Suprapubic skin (tissue), 4 donors: ENCODE results near the gene LEP. TPM values are rescaled to one million over a fixed set of nuclear protein-coding genes. Genes with fewer than 3 reads are reported as not detected.
A peak's percentile ranks its signal among the peaks of the same experiment; 100 is the strongest.

ENCODE experiments used
- DNase-seq, 2 donors: peaks; one replicate each; pipeline ENCODE4 v3.0.0-alpha.2; 2019; ENCODE audit warnings: low spot score in 2 of 2
- H3K27ac ChIP-seq: fragments of 200-600 bp; sonication (generic); one replicate; pipeline ENCODE4 v1.5.1; 2019
- H3K27me3 ChIP-seq: fragments of 200-600 bp; sonication (generic); one replicate; pipeline ENCODE4 v1.5.1; 2019
- H3K36me3 ChIP-seq: fragments of 200-600 bp; sonication (generic); one replicate; pipeline ENCODE4 v1.5.1; 2019
- H3K4me1 ChIP-seq: fragments of 200-600 bp; sonication (generic); one replicate; pipeline ENCODE4 v1.5.1; 2019
- H3K4me3 ChIP-seq: fragments of 200-600 bp; sonication (generic); one replicate; pipeline ENCODE4 v1.5.1; 2019; ENCODE audit warnings: mild to moderate bottlenecking
- H3K9me3 ChIP-seq: fragments of 200-600 bp; sonication (generic); one replicate; pipeline ENCODE4 v1.5.1; 2019
- EP300 ChIP-seq: sonication (generic); formaldehyde crosslinking; IDR thresholded peaks from one replicate; pipeline ENCODE4 v1.6.1; 2017; ENCODE audit warnings: antibody characterized with exemption
- POLR2A ChIP-seq, 2 donors: fragments of 450-650 bp; IDR thresholded peaks; one replicate each; pipeline ENCODE4 v1.6.1; 2017; ENCODE audit warnings: antibody characterized with exemption in 2 of 2, mild to moderate bottlenecking in 2 of 2, moderate library complexity in 2 of 2
- POLR2AphosphoS5 ChIP-seq, 3 donors: sonication (generic); formaldehyde crosslinking; IDR thresholded peaks; one replicate each; pipeline ENCODE4 v1.6.1; 2017; ENCODE audit warnings: antibody characterized with exemption in 3 of 3
- WGBS: methylation state at CpG from one replicate; pipeline ENCODE4 v1.1.5; 2018; 5-methylcytosine and 5-hydroxymethylcytosine counted together
- total RNA-seq, 4 donors: library from RNA; depleted of rRNA; stranded (reverse); fragments of >200 nt; gene quantifications; one replicate each; pipeline ENCODE4 v1.1.0, GENCODE V29; 2016
- TF ChIP-seq, protein P1 (sequence below), 2 donors: fragments of 200-600 bp in 1 of 2; fragments of 450-650 bp in 1 of 2; sonication (generic) in 1 of 2; IDR thresholded peaks; one replicate each; pipeline ENCODE4 v1.5.1; 2016 to 2019; ENCODE audit warnings: antibody characterized with exemption in 2 of 2, mild to moderate bottlenecking in 1 of 2, moderate library complexity in 1 of 2

The LEP gene
- total RNA-seq, 4 donors from 2014 or later: 0.76 to 11.8 (median 4.8) TPM

DNA sequence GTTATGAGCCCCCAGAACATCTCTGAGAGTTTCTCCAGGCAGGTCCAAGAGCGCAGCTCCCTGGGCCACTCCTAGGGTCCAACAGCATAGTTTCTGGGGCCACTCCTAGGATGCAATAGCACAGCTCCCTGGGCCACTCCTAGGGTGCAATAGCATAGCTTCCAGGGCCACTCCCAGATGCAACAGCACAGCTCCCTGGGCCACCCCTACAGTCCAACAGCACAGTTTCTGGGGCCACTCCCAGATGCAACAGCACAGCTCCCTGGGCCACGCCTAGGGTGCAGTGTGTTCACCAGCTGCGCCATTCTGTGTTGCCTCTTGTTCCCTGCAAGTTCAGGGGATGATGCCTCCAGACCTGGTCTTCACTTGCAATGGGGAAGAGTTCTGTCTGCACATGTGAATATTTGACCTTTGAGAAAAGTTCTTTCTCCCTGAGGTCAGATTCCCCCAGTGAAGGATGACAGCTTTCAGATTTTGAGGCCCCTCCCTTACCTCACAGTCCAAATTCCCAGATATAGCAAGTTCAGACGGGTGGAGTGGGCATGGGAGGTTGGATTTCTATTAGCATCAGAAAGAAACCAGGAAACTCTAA lies 43.0 kb upstream of the LEP start:
- 49% methylated on average over 3 of the region's 4 CpGs for WGBS
- peaks cover 8% of the 10 kb centered on the region for H3K4me1 ChIP-seq
- H3K9me3 ChIP-seq: peaks cover 13% of the 10 kb centered on the region
- DNase-seq: no peak
- H3K36me3 ChIP-seq: no peaks in the 10 kb centered on the region
- H3K4me3 ChIP-seq: no peak overlapping the region
- peaks cover 40% of the 10 kb centered on the region for H3K27me3 ChIP-seq
- TF ChIP-seq, protein P1, sequence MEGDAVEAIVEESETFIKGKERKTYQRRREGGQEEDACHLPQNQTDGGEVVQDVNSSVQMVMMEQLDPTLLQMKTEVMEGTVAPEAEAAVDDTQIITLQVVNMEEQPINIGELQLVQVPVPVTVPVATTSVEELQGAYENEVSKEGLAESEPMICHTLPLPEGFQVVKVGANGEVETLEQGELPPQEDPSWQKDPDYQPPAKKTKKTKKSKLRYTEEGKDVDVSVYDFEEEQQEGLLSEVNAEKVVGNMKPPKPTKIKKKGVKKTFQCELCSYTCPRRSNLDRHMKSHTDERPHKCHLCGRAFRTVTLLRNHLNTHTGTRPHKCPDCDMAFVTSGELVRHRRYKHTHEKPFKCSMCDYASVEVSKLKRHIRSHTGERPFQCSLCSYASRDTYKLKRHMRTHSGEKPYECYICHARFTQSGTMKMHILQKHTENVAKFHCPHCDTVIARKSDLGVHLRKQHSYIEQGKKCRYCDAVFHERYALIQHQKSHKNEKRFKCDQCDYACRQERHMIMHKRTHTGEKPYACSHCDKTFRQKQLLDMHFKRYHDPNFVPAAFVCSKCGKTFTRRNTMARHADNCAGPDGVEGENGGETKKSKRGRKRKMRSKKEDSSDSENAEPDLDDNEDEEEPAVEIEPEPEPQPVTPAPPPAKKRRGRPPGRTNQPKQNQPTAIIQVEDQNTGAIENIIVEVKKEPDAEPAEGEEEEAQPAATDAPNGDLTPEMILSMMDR (IDR thresholded peaks at IDR 0.05): no peak
- TF ChIP-seq EP300: no peak
- no peak for TF ChIP-seq POLR2A (IDR thresholded peaks at IDR 0.05)
- TF ChIP-seq POLR2AphosphoS5 (IDR thresholded peaks at IDR 0.05): no peak
- no peak overlapping the region for H3K27ac ChIP-seq

- Histone ChIP-seq H3K4me3 (no peak overlapping the region), H3K4me1 (peaks cover 8% of the 10 kb centered on the region), H3K27me3 (peaks cover 50% of the 10 kb centered on the region), H3K27ac (no peak overlapping the region), H3K36me3 (no peaks in the 10 kb centered on the region), H3K9me3 (no peaks in the 10 kb centered on the region)
- DNase-seq: peak in 1 of 2 donors; percentile 15
- TF ChIP-seq, protein P1 (IDR thresholded peaks at IDR 0.05): no peak
- TF ChIP-seq EP300 (no peak), POLR2A (IDR thresholded peaks at IDR 0.05) (no peak), POLR2AphosphoS5 (IDR thresholded peaks at IDR 0.05) (no peak)
- 75% methylated on average over 6 of the region's 6 CpGs for WGBS
Measured at GRCh38 chr7:128200376-128200775, 40.7 kb upstream of the LEP start.

DNA sequence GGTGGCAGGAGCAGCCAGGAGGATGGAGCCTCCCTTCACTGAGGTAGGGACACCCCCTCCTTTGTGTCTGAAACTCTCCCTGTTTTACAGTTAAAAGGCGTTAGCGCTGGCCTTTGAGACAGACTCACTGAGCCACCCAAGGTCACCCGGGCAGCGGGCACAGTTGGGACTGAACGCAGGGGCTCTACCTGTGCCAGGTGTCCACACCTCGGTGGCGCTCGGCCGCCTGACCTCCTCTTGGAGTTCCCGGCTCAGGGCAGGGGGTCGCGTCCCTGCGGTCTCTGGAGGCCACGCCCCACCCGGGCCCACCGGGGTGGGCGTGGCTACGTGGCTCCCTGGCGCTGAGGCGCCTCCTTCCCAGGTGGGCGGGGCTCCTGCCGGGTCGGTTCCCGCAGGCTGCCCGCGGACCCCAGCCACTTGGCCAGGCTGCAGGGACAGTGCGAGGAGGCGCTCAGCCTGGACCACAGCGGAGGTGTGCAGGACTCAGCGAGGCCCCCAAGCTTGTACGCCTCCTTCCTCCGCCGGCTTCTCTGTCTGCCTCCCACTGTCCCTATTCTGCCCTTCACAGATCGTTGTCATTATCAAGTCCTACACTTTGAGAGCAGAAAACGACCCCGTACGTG lies 39.9 kb upstream of the LEP start:
- TF ChIP-seq POLR2AphosphoS5 (IDR thresholded peaks at IDR 0.05) (no peak), POLR2A (IDR thresholded peaks at IDR 0.05) (no peak), EP300 (no peak)
- TF ChIP-seq, protein P1 (IDR thresholded peaks at IDR 0.05): no peak
- 8% methylated on average over 25 of the region's 37 CpGs for WGBS
- Histone ChIP-seq H3K4me3 (peak overlapping the region; percentile 8), H3K27me3 (peaks cover 50% of the 10 kb centered on the region), H3K36me3 (no peaks in the 10 kb centered on the region), H3K9me3 (no peaks in the 10 kb centered on the region), H3K27ac (no peak overlapping the region), H3K4me1 (peaks cover 8% of the 10 kb centered on the region)
- DNase-seq: peak in 1 of 2 donors; percentile 54

DNA sequence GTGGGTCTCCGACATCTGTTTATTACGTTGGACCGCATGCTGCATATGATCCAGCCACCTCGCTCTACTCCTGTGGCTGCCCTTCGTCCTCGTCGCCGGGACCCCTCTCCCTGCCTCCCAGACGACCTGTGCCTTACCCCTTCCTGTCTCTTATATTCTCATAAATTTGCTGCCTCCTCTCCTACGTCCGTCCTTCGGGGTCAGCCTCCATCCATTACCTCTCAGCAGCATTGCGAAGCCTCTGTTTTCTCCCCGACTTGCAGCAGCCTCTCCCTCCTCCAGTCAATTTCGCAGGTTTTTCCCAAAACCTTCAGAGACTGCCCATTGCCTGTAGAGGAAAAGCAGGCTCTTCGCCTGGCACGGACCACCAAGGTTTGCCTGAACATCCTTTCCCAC lies 39.4 kb upstream of the LEP start:
- no peaks in the 10 kb centered on the region for H3K9me3 ChIP-seq
- peaks cover 52% of the 10 kb centered on the region for H3K27me3 ChIP-seq
- no peak for DNase-seq
- no peak overlapping the region for H3K27ac ChIP-seq
- no peak for TF ChIP-seq POLR2AphosphoS5 (IDR thresholded peaks at IDR 0.05)
- TF ChIP-seq, protein P1 (IDR thresholded peaks at IDR 0.05): no peak
- TF ChIP-seq EP300: no peak
- TF ChIP-seq POLR2A (IDR thresholded peaks at IDR 0.05): no peak
- H3K36me3 ChIP-seq: no peaks in the 10 kb centered on the region
- H3K4me3 ChIP-seq: no peak overlapping the region
- peaks cover 8% of the 10 kb centered on the region for H3K4me1 ChIP-seq
- 31% methylated on average over 17 of the region's 17 CpGs for WGBS

- H3K4me3 ChIP-seq: no peak overlapping the region
- H3K27me3 ChIP-seq: peaks cover 53% of the 10 kb centered on the region
- peaks cover 8% of the 10 kb centered on the region for H3K4me1 ChIP-seq
- no peak overlapping the region for H3K27ac ChIP-seq
- WGBS: 79% methylated on average over 10 of the region's 10 CpGs
- DNase-seq: peak in 1 of 2 donors; percentile 47
- H3K36me3 ChIP-seq: no peaks in the 10 kb centered on the region
- no peaks in the 10 kb centered on the region for H3K9me3 ChIP-seq
- TF ChIP-seq EP300 (no peak), POLR2A (IDR thresholded peaks at IDR 0.05) (no peak), POLR2AphosphoS5 (IDR thresholded peaks at IDR 0.05) (no peak)
- TF ChIP-seq, protein P1 (IDR thresholded peaks at IDR 0.05): no peak
Measured at GRCh38 chr7:128202287-128202957, 38.7 kb upstream of the LEP start.
